MCF 10A (cell line): ENCODE data around the gene CABP1. TPM values are rescaled to one million over a fixed set of nuclear protein-coding genes. Genes with fewer than 3 reads are reported as not detected.
"Not testable (repeated sequence)": the region's sequence is repeated elsewhere in the genome, so short reads cannot be mapped to it uniquely, and the experiment has no call there.

Source experiments
- BruUV-seq: library from RNA; stranded (reverse); fragments of 400-500 nt; replicated peaks from 2 replicates; lab custom pipeline; 2021; lab: Mats Ljungman, UMichigan
- CTCF ChIA-PET: fragments of 300-600 bp; sonication (Branson Sonifier 250); formaldehyde crosslinking; extraction: SDS; loops from one replicate; lab custom pipeline; 2021; ENCODE audit warnings: antibody characterized with exemption, inconsistent platforms; lab: Yijun Ruan, JAX
- POLR2A ChIA-PET: fragments of 300-600, 350-650 bp; sonication (Branson Sonifier 250); formaldehyde crosslinking; extraction: SDS; loops from one replicate; lab custom pipeline; 2020; ENCODE audit warnings: antibody characterized with exemption, inconsistent platforms; lab: Yijun Ruan, JAX
- DNase-seq: peaks from one replicate; pipeline ENCODE4 v3.0.0-alpha.2; 2018; ENCODE audit not compliant: unreplicated experiment
- H3K27ac Mint-ChIP-seq: one replicate; pipeline ENCODE4 v1.8.0; 2022; ENCODE audit warnings: mild to moderate bottlenecking, low read depth, mixed read lengths; ENCODE audit not compliant: unreplicated experiment
- H3K27me3 Mint-ChIP-seq: one replicate; pipeline ENCODE4 v1.8.0; 2022; ENCODE audit warnings: mixed read lengths; ENCODE audit not compliant: insufficient read depth, unreplicated experiment
- H3K36me3 Mint-ChIP-seq: one replicate; pipeline ENCODE4 v1.8.0; 2022; ENCODE audit warnings: mild to moderate bottlenecking, moderate library complexity, mixed read lengths; ENCODE audit not compliant: insufficient read depth, unreplicated experiment
- H3K4me1 Mint-ChIP-seq: one replicate; pipeline ENCODE4 v1.8.0; 2022; ENCODE audit warnings: mixed read lengths; ENCODE audit not compliant: insufficient read depth, unreplicated experiment
- H3K4me3 Mint-ChIP-seq: one replicate; pipeline ENCODE4 v1.8.0; 2022; ENCODE audit warnings: mild to moderate bottlenecking, moderate library complexity, mixed read lengths; ENCODE audit not compliant: unreplicated experiment
- H3K9me3 Mint-ChIP-seq: one replicate; pipeline ENCODE4 v1.8.0; 2022; ENCODE audit warnings: mixed read lengths; ENCODE audit not compliant: unreplicated experiment
- intact Hi-C: fragments of 100-400 bp; cut with micrococcal nuclease; formaldehyde crosslinking; loops from 2 replicates; pipeline ENCODE4 v1.14.1; 2022
- total RNA-seq: library from RNA; stranded (reverse); gene quantifications from 2 replicates; pipeline ENCODE4 v1.2.3, GENCODE V29; 2022
- TF ChIP-seq, protein P1 (sequence below): fragments of 200-600 bp; IDR thresholded peaks from one replicate; pipeline ENCODE4 v1.8.0; 2022; ENCODE audit warnings: antibody characterized with exemption, mild to moderate bottlenecking; ENCODE audit not compliant: unreplicated experiment

CABP1 gene
- total RNA-seq, 1 experiment from 2014 or later: not detected

- Mint-ChIP-seq H3K4me1 (no peaks in the 10 kb centered on the region), H3K9me3 (no peaks in the 10 kb centered on the region), H3K36me3 (no peaks in the 10 kb centered on the region), H3K27ac (no peak overlapping the region), H3K27me3 (no peaks in the 10 kb centered on the region), H3K4me3 (no peak overlapping the region)
- DNase-seq: peak; percentile 48
- POLR2A ChIA-PET: interaction anchor here (0.6 kb wide), 1 partner anchor 46 kb away, joined by 3 read pairs; no protein-coding TSS in a partner anchor
- TF ChIP-seq, protein P1, sequence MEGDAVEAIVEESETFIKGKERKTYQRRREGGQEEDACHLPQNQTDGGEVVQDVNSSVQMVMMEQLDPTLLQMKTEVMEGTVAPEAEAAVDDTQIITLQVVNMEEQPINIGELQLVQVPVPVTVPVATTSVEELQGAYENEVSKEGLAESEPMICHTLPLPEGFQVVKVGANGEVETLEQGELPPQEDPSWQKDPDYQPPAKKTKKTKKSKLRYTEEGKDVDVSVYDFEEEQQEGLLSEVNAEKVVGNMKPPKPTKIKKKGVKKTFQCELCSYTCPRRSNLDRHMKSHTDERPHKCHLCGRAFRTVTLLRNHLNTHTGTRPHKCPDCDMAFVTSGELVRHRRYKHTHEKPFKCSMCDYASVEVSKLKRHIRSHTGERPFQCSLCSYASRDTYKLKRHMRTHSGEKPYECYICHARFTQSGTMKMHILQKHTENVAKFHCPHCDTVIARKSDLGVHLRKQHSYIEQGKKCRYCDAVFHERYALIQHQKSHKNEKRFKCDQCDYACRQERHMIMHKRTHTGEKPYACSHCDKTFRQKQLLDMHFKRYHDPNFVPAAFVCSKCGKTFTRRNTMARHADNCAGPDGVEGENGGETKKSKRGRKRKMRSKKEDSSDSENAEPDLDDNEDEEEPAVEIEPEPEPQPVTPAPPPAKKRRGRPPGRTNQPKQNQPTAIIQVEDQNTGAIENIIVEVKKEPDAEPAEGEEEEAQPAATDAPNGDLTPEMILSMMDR: no peak
- intact Hi-C loops: no loop called here
- BruUV-seq: no TSS peak
- CTCF ChIA-PET: interaction anchor here (1.1 to 7.3 kb wide), 2 partner anchors 19 to 21 kb away, joined by 5 to 64 read pairs; no protein-coding TSS in a partner anchor
Measured at GRCh38 chr12:120668868-120669840, 28.7 kb downstream of the CABP1 start.

DNA sequence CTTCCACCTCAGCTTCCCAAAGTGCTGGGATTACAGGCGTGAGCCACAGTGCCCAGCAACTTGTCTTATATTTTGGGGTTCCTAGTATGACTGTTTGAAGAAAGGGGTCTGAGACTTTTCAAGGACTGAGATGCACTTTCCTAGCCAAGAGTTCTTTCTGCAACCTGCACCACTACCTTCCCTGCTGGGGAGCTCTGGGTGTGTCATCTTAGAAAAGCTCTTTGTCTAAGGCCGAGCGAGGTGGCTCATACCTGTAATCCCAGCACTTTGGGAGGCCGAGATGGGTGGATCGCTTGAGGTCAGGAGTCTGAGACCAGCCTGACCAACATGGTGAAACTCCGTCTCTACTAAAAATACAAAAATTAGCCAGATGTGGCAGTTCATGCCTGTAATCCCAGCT lies 29.8 kb downstream of the CABP1 start:
- POLR2A ChIA-PET, H3K27ac Mint-ChIP-seq, H3K27me3 Mint-ChIP-seq, H3K4me1 Mint-ChIP-seq, H3K4me3 Mint-ChIP-seq, intact Hi-C loops, DNase-seq, BruUV-seq, H3K9me3 Mint-ChIP-seq, H3K36me3 Mint-ChIP-seq: not testable (repeated sequence)
- CTCF ChIA-PET: interaction anchor here (0.6 to 7.3 kb wide), 4 partner anchors 16 to 34 kb away, joined by 3 to 64 read pairs (median 4); no protein-coding TSS in a partner anchor

- H3K27ac Mint-ChIP-seq: no peak overlapping the region
- no peaks in the 10 kb centered on the region for H3K9me3 Mint-ChIP-seq
- no peaks in the 10 kb centered on the region for H3K36me3 Mint-ChIP-seq
- no peak for DNase-seq
- ChIA-PET CTCF (interaction anchor here (0.6 to 7.3 kb wide), 2 partner anchors 16 to 22 kb away, joined by 3 to 64 read pairs; no protein-coding TSS in a partner anchor), POLR2A (no interaction called here)
- no peak overlapping the region for H3K4me3 Mint-ChIP-seq
- intact Hi-C loops: no loop called here
- BruUV-seq: no TSS peak
- no peaks in the 10 kb centered on the region for H3K4me1 Mint-ChIP-seq
- TF ChIP-seq, protein P1: no peak
- no peaks in the 10 kb centered on the region for H3K27me3 Mint-ChIP-seq
Measured at GRCh38 chr12:120670667-120671066, 30.2 kb downstream of the CABP1 start.

DNA sequence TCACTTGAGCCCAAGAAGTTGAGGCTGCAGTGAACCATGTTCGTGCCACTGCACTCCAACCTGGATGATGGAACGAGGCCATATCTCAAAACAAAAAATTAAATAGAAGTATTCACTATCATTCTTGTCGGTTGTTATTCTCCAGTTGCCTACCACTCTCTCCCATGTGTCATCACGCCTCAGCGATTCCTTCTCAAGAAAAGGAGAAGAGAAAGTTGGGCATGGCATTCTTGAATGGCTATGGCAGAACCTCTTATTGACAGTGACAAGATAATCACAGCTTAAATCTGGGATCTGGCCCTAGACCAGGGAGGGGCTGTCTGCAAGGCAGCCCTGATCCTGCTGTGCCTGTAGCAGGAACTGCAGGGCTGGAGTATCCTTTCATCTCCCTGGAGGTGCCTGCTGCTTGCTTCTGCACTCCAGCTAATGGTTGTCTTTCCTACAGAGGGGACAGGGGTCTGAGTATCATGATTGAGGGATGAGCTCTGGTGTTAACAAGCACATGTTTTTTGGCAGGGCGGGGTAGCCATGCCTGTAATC lies 33.7 kb downstream of the CABP1 start:
- intact Hi-C loops: no loop called here
- ChIA-PET POLR2A (interaction anchor here (0.7 kb wide), 1 partner anchor 10 kb away, joined by 3 read pairs; no protein-coding TSS in a partner anchor), CTCF (interaction anchor here (0.5 to 2.5 kb wide), 4 partner anchors 9 to 27 kb away, joined by 3 to 9 read pairs (median 4); no protein-coding TSS in a partner anchor)
- no peaks in the 10 kb centered on the region for H3K9me3 Mint-ChIP-seq
- no peak overlapping the region for H3K4me3 Mint-ChIP-seq
- no peaks in the 10 kb centered on the region for H3K4me1 Mint-ChIP-seq
- DNase-seq: no peak
- no TSS peak for BruUV-seq
- TF ChIP-seq, protein P1: no peak
- no peaks in the 10 kb centered on the region for H3K36me3 Mint-ChIP-seq
- no peak overlapping the region for H3K27ac Mint-ChIP-seq
- no peaks in the 10 kb centered on the region for H3K27me3 Mint-ChIP-seq
